Right lobe of liver (tissue), 6 donors: Measurements from ENCODE around the gene SLC25A45. TPM values are rescaled to one million over a fixed set of nuclear protein-coding genes. Genes with fewer than 3 reads are reported as not detected.

Experiments used
- ATAC-seq, 4 donors: fragments of 200-7000 bp; cut with Tn5 transposase; one replicate each; pipeline ENCODE4 v1.9.1; 2020; ENCODE audit warnings: mild to moderate bottlenecking in 4 of 4, moderate library complexity in 4 of 4
- DNase-seq, 3 donors: peaks; one replicate each; pipeline ENCODE4 v3.0.0-alpha.2; 2020
- H3K27ac ChIP-seq, 3 donors: fragments of 200-600 bp; one replicate each; pipeline ENCODE4 v1.8.0; 2022
- H3K27me3 ChIP-seq, 2 donors: fragments of 200-600 bp; one replicate each; pipeline ENCODE4 v1.8.0; 2022
- H3K36me3 ChIP-seq, 4 donors: fragments of 200-600 bp; sonication (generic) in 1 of 4; one replicate each; pipeline versions ENCODE4 v1.5.1 to v1.8.0; 2017 to 2022; ENCODE audit warnings: control low read depth in 1 of 4
- H3K4me1 ChIP-seq, 4 donors: fragments of 200-600 bp; sonication (generic) in 1 of 4; one replicate each; pipeline versions ENCODE4 v1.5.1 to v1.8.0; 2017 to 2022; ENCODE audit warnings: control low read depth in 1 of 4
- H3K4me3 ChIP-seq, 3 donors: fragments of 200-600 bp; one replicate each; pipeline ENCODE4 v1.8.0; 2022
- H3K9me3 ChIP-seq, 4 donors: fragments of 200-600 bp; sonication (generic) in 1 of 4; one replicate each; pipeline versions ENCODE4 v1.5.1 to v1.8.0; 2017 to 2022; ENCODE audit warnings: control low read depth in 1 of 4
- POLR2A ChIP-seq: fragments of 450-650 bp; IDR thresholded peaks from one replicate; pipeline ENCODE4 v1.6.1; 2017; ENCODE audit warnings: antibody characterized with exemption, mild to moderate bottlenecking
- WGBS: methylation state at CpG from one replicate; pipeline ENCODE4 v1.1.6; 2018; ENCODE audit warnings: low coverage, low lambda C conversion rate; ENCODE audit not compliant: insufficient coverage; ENCODE audit errors: missing lambda C conversion rate; 5-methylcytosine and 5-hydroxymethylcytosine counted together
- intact Hi-C, 2 donors: fragments of 100-400 bp; cut with DNase I; formaldehyde crosslinking; loops; one replicate each; pipeline versions ENCODE4 v1.11.2 to v1.14.1; 2022
- total RNA-seq, 6 experiments: library from RNA; depleted of rRNA in 2 of 6; stranded (reverse); fragments of >200 nt in 2 of 6; fragmentation: NEBNext Ultra II Directional in 3 of 6; extraction: Animal tissue kit (Norgen Biotek cat#: 25700) in 3 of 6; gene quantifications; one replicate each; pipeline versions ENCODE4 v1.1.0 to v1.2.4, GENCODE V29; 2016 to 2023
- TF ChIP-seq, protein P1 (sequence below), 4 donors: fragments of 200-600 bp in 3 of 4; fragments of 450-650 bp in 1 of 4; IDR thresholded peaks; one replicate each; pipeline versions ENCODE4 v1.5.1 to v1.8.0; 2016 to 2022; ENCODE audit warnings: antibody characterized with exemption in 4 of 4, mild to moderate bottlenecking in 2 of 4
- donor health status: DM: no; HTN: yes; CAD: no.
- donor health status: DM: no; HTN: no; CAD: no.
- donor health status: DM: no; HTN: no; CAD: no.
- donor health status: DM: no; HTN: yes; CAD: no.
- donor health status: DM: no; HTN: yes; CAD: no.

SLC25A45 gene
- total RNA-seq, 6 experiments from 2014 or later = 7.5 to 17.5 (median 12.1) TPM

DNA sequence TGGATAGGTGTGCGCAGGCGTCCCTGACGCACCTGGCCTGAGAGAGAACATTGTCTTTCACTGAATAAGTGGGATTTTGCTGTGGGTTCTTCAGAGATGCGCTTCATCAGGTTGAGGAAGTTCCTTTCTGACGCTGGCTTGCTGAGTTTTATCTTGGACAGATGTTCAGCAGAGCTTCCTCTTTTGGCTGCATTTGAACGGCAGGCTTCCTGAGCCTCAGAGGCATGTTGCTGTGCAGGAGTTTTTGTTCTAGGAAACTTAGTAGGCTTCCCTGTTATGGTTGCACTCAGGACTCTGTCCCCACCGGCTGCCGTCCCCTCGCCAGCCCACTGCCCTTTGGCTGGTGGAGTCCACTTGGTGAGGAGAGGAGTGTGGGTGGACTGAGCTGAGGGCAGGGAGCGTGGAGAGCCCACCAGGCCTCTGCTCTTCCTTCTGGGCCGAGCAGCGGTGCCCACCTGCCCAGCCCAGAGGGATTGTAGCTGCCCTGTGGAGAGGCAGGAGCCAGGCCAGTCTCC, 21.2 kb upstream of the SLC25A45 start:
- H3K4me3 ChIP-seq = no peak overlapping the region
- H3K9me3 ChIP-seq = no peaks in the 10 kb centered on the region
- peak overlapping the region in 2 of 3 donors; percentile 22 to 37 for H3K27ac ChIP-seq
- peaks cover 0 to 29% (median 9%) of the 10 kb centered on the region in 4 donors for H3K36me3 ChIP-seq
- DNase-seq (peak in 1 of 3 donors; percentile 56), ATAC-seq (peak; percentile 18 to 52 (median 37))
- intact Hi-C loops = no loop called here
- peaks cover 0 to 12% (median 0%) of the 10 kb centered on the region in 4 donors for H3K4me1 ChIP-seq
- no peak for TF ChIP-seq POLR2A
- TF ChIP-seq, protein P1, sequence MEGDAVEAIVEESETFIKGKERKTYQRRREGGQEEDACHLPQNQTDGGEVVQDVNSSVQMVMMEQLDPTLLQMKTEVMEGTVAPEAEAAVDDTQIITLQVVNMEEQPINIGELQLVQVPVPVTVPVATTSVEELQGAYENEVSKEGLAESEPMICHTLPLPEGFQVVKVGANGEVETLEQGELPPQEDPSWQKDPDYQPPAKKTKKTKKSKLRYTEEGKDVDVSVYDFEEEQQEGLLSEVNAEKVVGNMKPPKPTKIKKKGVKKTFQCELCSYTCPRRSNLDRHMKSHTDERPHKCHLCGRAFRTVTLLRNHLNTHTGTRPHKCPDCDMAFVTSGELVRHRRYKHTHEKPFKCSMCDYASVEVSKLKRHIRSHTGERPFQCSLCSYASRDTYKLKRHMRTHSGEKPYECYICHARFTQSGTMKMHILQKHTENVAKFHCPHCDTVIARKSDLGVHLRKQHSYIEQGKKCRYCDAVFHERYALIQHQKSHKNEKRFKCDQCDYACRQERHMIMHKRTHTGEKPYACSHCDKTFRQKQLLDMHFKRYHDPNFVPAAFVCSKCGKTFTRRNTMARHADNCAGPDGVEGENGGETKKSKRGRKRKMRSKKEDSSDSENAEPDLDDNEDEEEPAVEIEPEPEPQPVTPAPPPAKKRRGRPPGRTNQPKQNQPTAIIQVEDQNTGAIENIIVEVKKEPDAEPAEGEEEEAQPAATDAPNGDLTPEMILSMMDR (IDR thresholded peaks at IDR 0.05) = no peak
- H3K27me3 ChIP-seq = no peaks in the 10 kb centered on the region
- 62% methylated on average over 4 of the region's 12 CpGs for WGBS

- ATAC-seq (no peak), DNase-seq (no peak)
- H3K36me3 ChIP-seq = peaks cover 0 to 21% (median 9%) of the 10 kb centered on the region in 4 donors
- TF ChIP-seq POLR2A = no peak
- TF ChIP-seq, protein P1 (IDR thresholded peaks at IDR 0.05) = no peak
- H3K27ac ChIP-seq = no peak overlapping the region
- no peaks in the 10 kb centered on the region for H3K9me3 ChIP-seq
- WGBS = 50% methylated on average over 2 of the region's 2 CpGs
- no peaks in the 10 kb centered on the region for H3K27me3 ChIP-seq
- peaks cover 0 to 12% (median 0%) of the 10 kb centered on the region in 4 donors for H3K4me1 ChIP-seq
- intact Hi-C loops = no loop called here
- no peak overlapping the region for H3K4me3 ChIP-seq
Observed at GRCh38 chr11:65402790-65403189, 20.3 kb upstream of the SLC25A45 start.

DNA sequence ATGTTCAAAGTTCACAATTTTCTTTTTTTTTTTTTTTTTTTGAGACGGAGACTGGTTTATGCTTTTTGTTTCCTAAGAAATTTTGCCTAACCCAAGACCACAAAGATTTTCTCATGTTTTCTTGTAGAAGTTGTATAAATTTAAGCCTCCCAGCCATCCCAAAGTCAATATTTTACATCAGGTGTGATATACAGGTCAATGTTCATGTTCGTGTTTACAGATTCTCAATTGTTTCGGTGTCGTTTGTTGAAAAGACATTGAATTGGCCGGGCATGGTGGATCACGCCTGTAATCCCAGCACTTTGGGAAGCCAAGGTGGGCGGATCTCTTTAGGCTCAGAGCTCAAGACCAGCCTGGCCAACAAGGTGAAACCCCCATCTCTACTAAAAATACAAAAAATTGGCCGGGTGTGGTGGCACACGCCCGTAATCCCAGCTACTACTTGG, 19.4 kb upstream of the SLC25A45 start:
- 59% methylated on average over 7 of the region's 10 CpGs for WGBS
- no peak overlapping the region for H3K4me3 ChIP-seq
- DNase-seq (no peak), ATAC-seq (peak in 1 of 4 donors; percentile 6)
- H3K27me3 ChIP-seq = no peaks in the 10 kb centered on the region
- no peaks in the 10 kb centered on the region for H3K9me3 ChIP-seq
- intact Hi-C loops = no loop called here
- peaks cover 0 to 12% (median 0%) of the 10 kb centered on the region in 4 donors for H3K4me1 ChIP-seq
- H3K36me3 ChIP-seq = peaks cover 0 to 19% (median 6%) of the 10 kb centered on the region in 4 donors
- TF ChIP-seq, protein P1 (IDR thresholded peaks at IDR 0.05) = no peak
- TF ChIP-seq POLR2A = no peak
- H3K27ac ChIP-seq = no peak overlapping the region

DNA sequence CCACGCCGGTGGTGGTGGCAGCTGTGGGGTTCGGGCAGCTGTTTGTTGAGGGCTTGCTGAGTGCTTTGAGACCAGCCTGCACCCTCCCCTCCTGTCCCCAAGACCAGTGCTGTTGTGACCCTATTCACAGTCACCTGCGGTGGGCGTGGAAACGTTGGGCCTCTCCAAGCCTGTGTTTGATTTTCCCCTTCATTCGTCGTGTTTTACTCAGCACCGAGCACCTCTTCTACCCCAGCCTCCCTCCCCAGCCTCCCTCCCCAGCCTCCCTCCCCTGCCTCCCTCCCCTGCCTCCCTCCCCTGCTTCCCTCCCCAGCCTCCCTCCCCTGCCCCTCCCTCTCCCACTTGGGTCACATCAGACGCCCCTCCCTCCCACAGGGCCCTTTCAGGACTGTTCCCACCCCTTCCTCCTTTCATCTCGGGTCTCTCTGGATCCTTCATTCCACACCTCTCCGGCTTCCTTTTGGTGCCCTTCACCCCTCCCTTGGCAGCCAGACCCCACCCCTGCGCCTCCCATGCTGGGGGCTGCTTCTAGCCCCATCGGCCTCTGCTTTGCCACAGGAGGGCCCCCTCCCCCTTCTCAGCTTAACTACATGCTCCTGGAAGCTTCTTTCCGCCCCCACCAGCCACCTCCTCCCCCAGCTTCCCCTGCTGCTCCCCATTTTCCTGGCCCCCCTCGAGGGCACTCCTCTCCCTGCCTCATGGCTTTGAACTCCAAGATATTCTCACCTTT, 18.8 kb upstream of the SLC25A45 start:
- ATAC-seq (no peak), DNase-seq (peak in 1 of 3 donors; percentile 37)
- no peak overlapping the region for H3K27ac ChIP-seq
- WGBS = 82% methylated on average over 11 of the region's 16 CpGs
- no peak overlapping the region for H3K4me3 ChIP-seq
- peaks cover 0 to 19% (median 3%) of the 10 kb centered on the region in 4 donors for H3K36me3 ChIP-seq
- H3K4me1 ChIP-seq = peaks cover 0 to 12% (median 0%) of the 10 kb centered on the region in 4 donors
- no peaks in the 10 kb centered on the region for H3K9me3 ChIP-seq
- no peak for TF ChIP-seq POLR2A
- TF ChIP-seq, protein P1 (IDR thresholded peaks at IDR 0.05) = no peak
- intact Hi-C loops = no loop called here
- no peaks in the 10 kb centered on the region for H3K27me3 ChIP-seq
